Immature natural killer cell (primary cell): ENCODE results near the gene SSB. TPM values are rescaled to one million over a fixed set of nuclear protein-coding genes. Genes with fewer than 3 reads are reported as not detected.

ENCODE experiments used
- DNase-seq, 3 donors: peaks; one replicate each; pipeline ENCODE4 v3.0.0; 2022; ENCODE audit warnings: mixed read lengths in 1 of 3
- H3K27ac Mint-ChIP-seq, 6 donors: one replicate each; pipeline ENCODE4 v1.8.0; 2020; ENCODE audit warnings: mixed read lengths in 6 of 6, mild to moderate bottlenecking in 5 of 6, inconsistent platforms in 4 of 6, moderate library complexity in 3 of 6
- H3K27me3 Mint-ChIP-seq, 3 donors: one replicate each; pipeline ENCODE4 v1.8.0; 2020 to 2021; ENCODE audit warnings: low read depth in 3 of 3, mild to moderate bottlenecking in 3 of 3, mixed read lengths in 3 of 3, moderate library complexity in 3 of 3, inconsistent platforms in 1 of 3
- H3K36me3 Mint-ChIP-seq, 3 donors: one replicate each; pipeline ENCODE4 v1.8.0; 2020; ENCODE audit warnings: mixed read lengths in 3 of 3, inconsistent platforms in 2 of 3, mild to moderate bottlenecking in 2 of 3
- H3K4me1 Mint-ChIP-seq, 2 donors: one replicate each; pipeline ENCODE4 v1.8.0; 2020; ENCODE audit warnings: inconsistent platforms in 2 of 2, mild to moderate bottlenecking in 2 of 2, mixed read lengths in 2 of 2, moderate library complexity in 1 of 2
- H3K4me3 Mint-ChIP-seq, 5 donors: one replicate each; pipeline ENCODE4 v1.8.0; 2020; ENCODE audit warnings: mild to moderate bottlenecking in 5 of 5, mixed read lengths in 5 of 5, inconsistent platforms in 3 of 5, moderate library complexity in 3 of 5
- H3K9me3 Mint-ChIP-seq, 6 donors: one replicate each; pipeline ENCODE4 v1.8.0; 2020; ENCODE audit warnings: mild to moderate bottlenecking in 6 of 6, mixed read lengths in 6 of 6, inconsistent platforms in 4 of 6, moderate library complexity in 3 of 6
- polyA plus RNA-seq, 3 donors: library from polyadenylated mRNA; unstranded; fragments of 300-500 nt; fragmentation: Illumina TruSeq; gene quantifications; one replicate each; pipeline ENCODE4 v1.2.3, GENCODE V29; 2021

SSB gene
- polyA plus RNA-seq, 3 donors from 2014 or later, result 67.1 to 115 (median 73.1) TPM

GRCh38 chr2:169768262-169768995 is 30.2 kb upstream of the SSB start:
- H3K4me3 Mint-ChIP-seq, result peak overlapping the region; percentile 64 to 75 (median 70)
- no peaks in the 10 kb centered on the region for H3K36me3 Mint-ChIP-seq
- DNase-seq, result peak; percentile 1 to 15 (median 5)
- H3K9me3 Mint-ChIP-seq, result no peaks in the 10 kb centered on the region
- H3K4me1 Mint-ChIP-seq, result peaks cover 16% of the 10 kb centered on the region in 2 donors
- peak overlapping the region in 1 of 6 donors; percentile 12 for H3K27ac Mint-ChIP-seq
- H3K27me3 Mint-ChIP-seq, result peaks cover 5 to 14% (median 6%) of the 10 kb centered on the region in 3 donors

- Mint-ChIP-seq H3K4me3 (no peak overlapping the region), H3K4me1 (peaks cover 16% of the 10 kb centered on the region in 2 donors), H3K27me3 (peaks cover 5 to 14% (median 6%) of the 10 kb centered on the region in 3 donors), H3K9me3 (no peaks in the 10 kb centered on the region), H3K27ac (no peak overlapping the region), H3K36me3 (no peaks in the 10 kb centered on the region)
- no peak for DNase-seq
Observed at GRCh38 chr2:169771021-169771420, 27.6 kb upstream of the SSB start.

GRCh38 chr2:169771612-169772011 is 27.1 kb upstream of the SSB start:
- H3K9me3 Mint-ChIP-seq, result no peaks in the 10 kb centered on the region
- no peak overlapping the region for H3K27ac Mint-ChIP-seq
- peaks cover 5 to 11% (median 6%) of the 10 kb centered on the region in 3 donors for H3K27me3 Mint-ChIP-seq
- no peak overlapping the region for H3K4me3 Mint-ChIP-seq
- H3K4me1 Mint-ChIP-seq, result peaks cover 16% of the 10 kb centered on the region in 2 donors
- no peak for DNase-seq
- H3K36me3 Mint-ChIP-seq, result no peaks in the 10 kb centered on the region

- DNase-seq, result no peak
- Mint-ChIP-seq H3K27me3 (peaks cover under 1 to 5% (median 4%) of the 10 kb centered on the region in 3 donors), H3K27ac (no peak overlapping the region), H3K9me3 (no peaks in the 10 kb centered on the region), H3K4me3 (no peak overlapping the region), H3K36me3 (no peaks in the 10 kb centered on the region), H3K4me1 (peaks cover 8 to 10% of the 10 kb centered on the region in 2 donors)
Observed at GRCh38 chr2:169772651-169773050, 26.0 kb upstream of the SSB start.

DNA sequence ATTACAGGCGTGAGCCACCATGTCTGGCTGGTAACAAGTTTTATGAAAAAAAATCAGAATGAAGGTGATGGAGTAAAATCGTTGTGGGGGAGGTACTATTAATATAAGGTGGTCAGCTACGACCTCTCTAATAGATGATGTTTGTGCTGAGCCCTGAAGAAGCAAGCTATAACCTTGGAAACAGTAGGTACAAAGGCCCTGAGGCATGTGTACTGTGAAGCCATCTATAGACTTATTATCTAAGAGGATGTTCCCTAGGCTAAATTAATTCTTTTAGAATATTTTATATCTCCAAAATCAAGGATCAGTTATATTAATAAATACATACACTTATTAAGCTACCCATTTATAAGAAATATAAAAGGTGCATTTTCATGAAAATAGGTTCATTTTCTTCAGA is 23.3 kb upstream of the SSB start:
- no peaks in the 10 kb centered on the region for H3K4me1 Mint-ChIP-seq
- DNase-seq, result no peak
- no peak overlapping the region for H3K27ac Mint-ChIP-seq
- H3K36me3 Mint-ChIP-seq, result no peaks in the 10 kb centered on the region
- no peaks in the 10 kb centered on the region for H3K9me3 Mint-ChIP-seq
- H3K27me3 Mint-ChIP-seq, result peaks cover 0 to 4% (median 2%) of the 10 kb centered on the region in 3 donors
- no peak overlapping the region for H3K4me3 Mint-ChIP-seq

GRCh38 chr2:169775765-169776164 is 22.9 kb upstream of the SSB start:
- no peaks in the 10 kb centered on the region for H3K9me3 Mint-ChIP-seq
- peaks cover 0 to 2% (median 2%) of the 10 kb centered on the region in 3 donors for H3K27me3 Mint-ChIP-seq
- H3K4me3 Mint-ChIP-seq, result no peak overlapping the region
- no peak overlapping the region for H3K27ac Mint-ChIP-seq
- no peaks in the 10 kb centered on the region for H3K36me3 Mint-ChIP-seq
- DNase-seq, result no peak
- H3K4me1 Mint-ChIP-seq, result no peaks in the 10 kb centered on the region

GRCh38 chr2:169776252-169776761 is 22.4 kb upstream of the SSB start:
- Mint-ChIP-seq H3K4me3 (no peak overlapping the region), H3K27me3 (peaks cover 0 to 5% (median 1%) of the 10 kb centered on the region in 3 donors), H3K27ac (no peak overlapping the region), H3K4me1 (no peaks in the 10 kb centered on the region), H3K36me3 (no peaks in the 10 kb centered on the region), H3K9me3 (no peaks in the 10 kb centered on the region)
- DNase-seq, result no peak

DNA sequence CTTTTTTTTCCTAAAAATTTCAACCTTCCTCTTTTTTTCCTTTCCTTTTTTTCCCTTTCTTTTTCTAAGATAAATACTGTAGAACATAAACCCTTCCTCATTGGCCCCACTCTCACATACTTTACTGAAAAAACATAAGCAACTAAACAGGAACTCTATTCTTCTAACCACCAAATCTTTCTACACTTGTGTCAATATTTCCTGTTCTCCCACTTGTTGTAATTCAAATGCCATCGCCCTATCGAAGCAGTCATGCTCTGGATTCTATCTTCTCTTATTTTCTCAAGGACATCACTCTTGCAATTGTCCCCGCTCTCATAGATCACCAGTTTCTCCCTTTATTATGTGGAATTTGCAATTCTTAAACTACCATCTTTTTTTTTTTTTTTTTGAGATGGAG is 20.2 kb upstream of the SSB start:
- Mint-ChIP-seq H3K4me1 (no peaks in the 10 kb centered on the region), H3K27ac (no peak overlapping the region), H3K36me3 (no peaks in the 10 kb centered on the region), H3K27me3 (peaks cover 0 to 12% (median 1%) of the 10 kb centered on the region in 3 donors), H3K9me3 (no peaks in the 10 kb centered on the region), H3K4me3 (no peak overlapping the region)
- no peak for DNase-seq

- no peak overlapping the region for H3K27ac Mint-ChIP-seq
- no peaks in the 10 kb centered on the region for H3K9me3 Mint-ChIP-seq
- H3K4me3 Mint-ChIP-seq, result no peak overlapping the region
- no peaks in the 10 kb centered on the region for H3K36me3 Mint-ChIP-seq
- no peaks in the 10 kb centered on the region for H3K4me1 Mint-ChIP-seq
- no peak for DNase-seq
- peaks cover 0 to 12% (median 1%) of the 10 kb centered on the region in 3 donors for H3K27me3 Mint-ChIP-seq
Observed at GRCh38 chr2:169781249-169782013, 17.2 kb upstream of the SSB start.

DNA sequence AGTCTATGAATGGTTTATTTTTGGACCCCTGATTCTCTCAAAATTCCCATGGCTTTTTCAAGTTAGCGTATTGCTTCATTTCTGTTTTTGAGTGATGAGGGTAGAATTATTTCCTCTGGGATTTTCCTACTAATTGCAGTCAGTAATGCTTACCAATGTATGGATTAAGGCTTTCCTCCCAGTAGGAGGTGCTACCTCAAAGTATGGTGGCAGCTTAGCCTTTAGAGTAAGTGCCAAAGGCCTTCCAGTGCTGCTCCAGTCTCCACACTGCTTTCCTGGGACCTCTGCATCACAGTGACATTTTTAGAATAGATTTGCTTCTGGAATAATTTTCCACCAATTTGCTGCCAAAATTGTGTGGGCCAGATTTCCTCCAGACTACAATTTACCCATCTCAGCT is 16.2 kb upstream of the SSB start:
- no peak for DNase-seq
- H3K36me3 Mint-ChIP-seq, result no peaks in the 10 kb centered on the region
- H3K4me1 Mint-ChIP-seq, result no peaks in the 10 kb centered on the region
- no peaks in the 10 kb centered on the region for H3K9me3 Mint-ChIP-seq
- H3K4me3 Mint-ChIP-seq, result no peak overlapping the region
- H3K27ac Mint-ChIP-seq, result no peak overlapping the region
- peaks cover 0 to 12% (median 1%) of the 10 kb centered on the region in 3 donors for H3K27me3 Mint-ChIP-seq

DNA sequence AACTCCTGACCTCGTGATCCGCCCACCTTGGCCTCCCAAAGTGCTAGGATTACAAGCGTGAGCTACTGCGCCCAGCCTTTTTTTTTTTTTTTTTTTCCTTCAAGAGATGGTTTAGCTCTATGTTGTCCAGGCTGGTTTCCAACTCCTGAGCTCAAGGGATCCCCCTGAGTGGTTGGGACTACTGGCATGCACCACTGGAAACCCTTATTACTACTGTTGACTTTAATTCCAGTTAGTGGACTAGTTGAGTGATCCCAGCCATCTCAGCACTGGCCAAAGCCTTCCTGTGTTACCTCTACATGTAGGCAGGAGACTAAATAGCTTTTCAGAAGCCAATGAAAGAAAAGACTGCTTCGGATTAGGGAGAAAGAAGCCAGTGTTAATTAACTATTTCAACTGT is 8.1 kb upstream of the SSB start:
- Mint-ChIP-seq H3K9me3 (no peaks in the 10 kb centered on the region), H3K4me1 (peaks cover 0 to 2% of the 10 kb centered on the region in 2 donors), H3K27me3 (peaks cover 8 to 11% (median 11%) of the 10 kb centered on the region in 3 donors), H3K4me3 (no peak overlapping the region), H3K36me3 (no peaks in the 10 kb centered on the region), H3K27ac (no peak overlapping the region)
- no peak for DNase-seq

GRCh38 chr2:169795181-169795580 is 3.5 kb upstream of the SSB start:
- H3K4me3 Mint-ChIP-seq, result no peak overlapping the region
- peaks cover 2 to 14% (median 4%) of the 10 kb centered on the region in 3 donors for H3K27me3 Mint-ChIP-seq
- H3K4me1 Mint-ChIP-seq, result peaks cover 15 to 20% of the 10 kb centered on the region in 2 donors
- no peak overlapping the region for H3K27ac Mint-ChIP-seq
- no peaks in the 10 kb centered on the region for H3K9me3 Mint-ChIP-seq
- DNase-seq, result no peak
- no peaks in the 10 kb centered on the region for H3K36me3 Mint-ChIP-seq

- DNase-seq, result no peak
- Mint-ChIP-seq H3K9me3 (no peaks in the 10 kb centered on the region), H3K27me3 (peaks cover 0 to 14% (median 4%) of the 10 kb centered on the region in 3 donors), H3K4me1 (peaks cover 17 to 30% of the 10 kb centered on the region in 2 donors), H3K4me3 (peak overlapping the region in 3 of 5 donors; percentile 45 to 54 (median 51)), H3K27ac (no peak overlapping the region), H3K36me3 (no peaks in the 10 kb centered on the region)
Observed at GRCh38 chr2:169796441-169796840, 2.2 kb upstream of the SSB start.

- H3K36me3 Mint-ChIP-seq, result peaks cover 0 to 8% (median 7%) of the 10 kb centered on the region in 3 donors
- H3K4me3 Mint-ChIP-seq, result peak overlapping the region; percentile 27 to 88 (median 72)
- H3K4me1 Mint-ChIP-seq, result peaks cover 17 to 39% of the 10 kb centered on the region in 2 donors
- no peak for DNase-seq
- no peaks in the 10 kb centered on the region for H3K9me3 Mint-ChIP-seq
- H3K27me3 Mint-ChIP-seq, result peaks cover 0 to 14% (median 4%) of the 10 kb centered on the region in 3 donors
- H3K27ac Mint-ChIP-seq, result peak overlapping the region in 4 of 6 donors; percentile 1 to 79 (median 30)
Observed at GRCh38 chr2:169797601-169798000, 1.1 kb upstream of the SSB start.
